Measurements from ENCODE around the gene PRKCE.

- TF ChIP-seq, protein P1, sequence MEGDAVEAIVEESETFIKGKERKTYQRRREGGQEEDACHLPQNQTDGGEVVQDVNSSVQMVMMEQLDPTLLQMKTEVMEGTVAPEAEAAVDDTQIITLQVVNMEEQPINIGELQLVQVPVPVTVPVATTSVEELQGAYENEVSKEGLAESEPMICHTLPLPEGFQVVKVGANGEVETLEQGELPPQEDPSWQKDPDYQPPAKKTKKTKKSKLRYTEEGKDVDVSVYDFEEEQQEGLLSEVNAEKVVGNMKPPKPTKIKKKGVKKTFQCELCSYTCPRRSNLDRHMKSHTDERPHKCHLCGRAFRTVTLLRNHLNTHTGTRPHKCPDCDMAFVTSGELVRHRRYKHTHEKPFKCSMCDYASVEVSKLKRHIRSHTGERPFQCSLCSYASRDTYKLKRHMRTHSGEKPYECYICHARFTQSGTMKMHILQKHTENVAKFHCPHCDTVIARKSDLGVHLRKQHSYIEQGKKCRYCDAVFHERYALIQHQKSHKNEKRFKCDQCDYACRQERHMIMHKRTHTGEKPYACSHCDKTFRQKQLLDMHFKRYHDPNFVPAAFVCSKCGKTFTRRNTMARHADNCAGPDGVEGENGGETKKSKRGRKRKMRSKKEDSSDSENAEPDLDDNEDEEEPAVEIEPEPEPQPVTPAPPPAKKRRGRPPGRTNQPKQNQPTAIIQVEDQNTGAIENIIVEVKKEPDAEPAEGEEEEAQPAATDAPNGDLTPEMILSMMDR (IDR thresholded peaks at IDR 0.05 in 2 of 3, conservative IDR thresholded peaks at IDR 0.05 in 1 of 3; ENCODE audit: borderline replicate concordance in 1 of 3, insufficient read depth in 1 of 3, low read depth in 2 of 3, low read length in 2 of 3) = no peak
- TF ChIP-seq TCF7L2 (IDR thresholded peaks at IDR 0.05; ENCODE audit: borderline replicate concordance, extremely low read depth, insufficient read depth, insufficient read length) (no peak), POLR2A (IDR thresholded peaks at IDR 0.05; ENCODE audit: borderline replicate concordance, extremely low read depth, insufficient read depth, insufficient read length) (no peak), POLR2AphosphoS5 (IDR thresholded peaks at IDR 0.05; ENCODE audit: low read depth, low read length) (no peak), RAD21 (IDR thresholded peaks at IDR 0.05; ENCODE audit: low read depth) (no peak), MAX (IDR thresholded peaks at IDR 0.05) (no peak), CBX3 (IDR thresholded peaks at IDR 0.05; ENCODE audit: low read depth) (no peak), EZH2phosphoT487 (IDR thresholded peaks at IDR 0.05; ENCODE audit: borderline replicate concordance) (no peak)
Measured at GRCh38 chr2:45953376-45954027, 302.0 kb downstream of the PRKCE start.
